HG03045 (cell line): ENCODE results near the gene ASB5.

Source experiments
- ATAC-seq: cut with Tn5 transposase; IDR thresholded peaks from one replicate; pipeline ENCODE4 v1.9.1; 2021; ENCODE audit warnings: mild to moderate bottlenecking, moderate library complexity; ENCODE audit not compliant: unreplicated experiment

Gene ASB5

DNA sequence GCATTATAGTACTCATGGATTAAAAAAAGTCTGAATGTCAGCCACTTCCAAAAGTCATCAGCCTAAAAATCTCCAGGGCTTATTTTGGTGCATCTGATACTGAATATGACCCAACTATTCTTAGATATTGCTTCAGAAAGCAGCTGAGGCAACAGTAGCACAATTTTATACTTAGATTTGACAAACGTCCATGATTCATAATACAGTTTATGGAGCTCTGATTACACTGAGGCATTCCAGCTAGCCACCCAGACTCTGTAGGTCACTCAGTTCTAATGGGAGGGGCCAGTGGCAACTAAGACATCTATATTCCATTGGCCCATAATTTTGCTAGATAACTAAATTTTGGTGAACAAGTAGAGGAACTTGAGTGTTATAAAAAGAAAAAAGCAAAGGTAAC lies 84.0 kb downstream of the ASB5 start:
- ATAC-seq = no peak
